ENCODE measurements around the gene SLC22A23.
A peak's percentile ranks its signal among the peaks of the same experiment; 100 is the strongest.

The SLC22A23 gene

GRCh38 chr6:3468585-3468984 lies 11.7 kb upstream of the SLC22A23 start:
- DNase-seq = no peak

- no peak for DNase-seq
Measured at GRCh38 chr6:3467996-3468395, 11.1 kb upstream of the SLC22A23 start.

GRCh38 chr6:3466488-3467219 lies 9.8 kb upstream of the SLC22A23 start:
- DNase-seq = no peak

GRCh38 chr6:3460253-3460652 lies 3.4 kb upstream of the SLC22A23 start:
- no peak for DNase-seq

GRCh38 chr6:3458706-3459421 lies 2.0 kb upstream of the SLC22A23 start:
- no peak for DNase-seq

- DNase-seq = no peak
Measured at GRCh38 chr6:3457710-3458602, 1.1 kb upstream of the SLC22A23 start.

- peak in 1 of 5 donors; percentile 2 for DNase-seq
Measured at GRCh38 chr6:3456395-3456897, 404 bp downstream of the SLC22A23 start.

- DNase-seq = peak in 1 of 5 donors; percentile 22
Measured at GRCh38 chr6:3455569-3456394, 1.1 kb downstream of the SLC22A23 start.

GRCh38 chr6:3455147-3455568 lies 1.7 kb downstream of the SLC22A23 start:
- DNase-seq = peak in 2 of 5 donors; percentile 20 to 47

GRCh38 chr6:3454273-3455010 lies 2.4 kb downstream of the SLC22A23 start:
- no peak for DNase-seq

GRCh38 chr6:3453413-3454272 lies 3.2 kb downstream of the SLC22A23 start:
- DNase-seq = no peak

GRCh38 chr6:3451498-3451897 lies 5.4 kb downstream of the SLC22A23 start:
- no peak for DNase-seq

- DNase-seq = no peak
Measured at GRCh38 chr6:3450888-3451287, 6.0 kb downstream of the SLC22A23 start.

- DNase-seq = no peak
Measured at GRCh38 chr6:3449750-3450305, 7.0 kb downstream of the SLC22A23 start.

- no peak for DNase-seq
Measured at GRCh38 chr6:3449321-3449720, 7.5 kb downstream of the SLC22A23 start.

- no peak for DNase-seq
Measured at GRCh38 chr6:3447005-3447404, 9.8 kb downstream of the SLC22A23 start.

GRCh38 chr6:3446184-3446583 lies 10.7 kb downstream of the SLC22A23 start:
- no peak for DNase-seq

- DNase-seq = no peak
Measured at GRCh38 chr6:3444276-3445088, 12.4 kb downstream of the SLC22A23 start.

GRCh38 chr6:3443221-3443515 lies 13.7 kb downstream of the SLC22A23 start:
- no peak for DNase-seq
